GM21737 (cell line): ENCODE data around the gene ENTHD1.

Experiments
- ATAC-seq: cut with Tn5 transposase; IDR thresholded peaks from one replicate; pipeline ENCODE4 v1.9.1; 2021; ENCODE audit warnings: mild to moderate bottlenecking, moderate library complexity; ENCODE audit not compliant: unreplicated experiment

Gene ENTHD1

DNA sequence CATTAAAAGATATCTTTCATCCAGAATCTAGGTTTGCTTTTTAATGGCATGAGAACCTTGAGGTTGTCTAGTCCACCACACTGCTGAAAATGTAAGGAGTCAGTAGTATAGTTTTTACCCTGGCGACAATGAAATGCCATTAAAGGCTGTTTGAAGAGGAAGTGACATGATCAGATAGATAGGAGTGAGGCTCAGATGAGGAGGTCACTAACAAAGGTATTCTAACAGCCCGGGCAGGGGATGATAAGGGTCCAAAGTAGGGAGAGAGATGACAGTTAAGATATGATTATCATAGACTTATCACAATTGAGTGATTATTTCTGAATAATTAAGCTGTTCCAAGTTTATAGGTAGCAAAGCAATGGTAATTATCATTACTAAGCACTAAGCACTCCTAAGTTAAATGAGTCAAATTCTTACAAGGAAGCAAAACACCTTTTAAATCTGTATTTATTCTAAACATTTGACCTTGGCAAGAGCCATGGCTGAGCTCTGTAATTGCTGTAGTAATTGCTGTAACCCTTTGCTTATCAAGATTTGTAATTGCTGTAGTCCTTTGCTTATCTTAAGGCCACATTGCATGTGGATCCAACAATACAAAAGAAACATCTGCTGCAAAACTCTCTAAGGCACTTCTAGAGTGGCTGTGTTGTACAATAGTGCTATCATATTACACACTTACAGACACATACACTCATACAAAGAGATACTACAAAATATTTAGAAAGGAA lies 92.6 kb downstream of the ENTHD1 start:
- ATAC-seq: no peak

DNA sequence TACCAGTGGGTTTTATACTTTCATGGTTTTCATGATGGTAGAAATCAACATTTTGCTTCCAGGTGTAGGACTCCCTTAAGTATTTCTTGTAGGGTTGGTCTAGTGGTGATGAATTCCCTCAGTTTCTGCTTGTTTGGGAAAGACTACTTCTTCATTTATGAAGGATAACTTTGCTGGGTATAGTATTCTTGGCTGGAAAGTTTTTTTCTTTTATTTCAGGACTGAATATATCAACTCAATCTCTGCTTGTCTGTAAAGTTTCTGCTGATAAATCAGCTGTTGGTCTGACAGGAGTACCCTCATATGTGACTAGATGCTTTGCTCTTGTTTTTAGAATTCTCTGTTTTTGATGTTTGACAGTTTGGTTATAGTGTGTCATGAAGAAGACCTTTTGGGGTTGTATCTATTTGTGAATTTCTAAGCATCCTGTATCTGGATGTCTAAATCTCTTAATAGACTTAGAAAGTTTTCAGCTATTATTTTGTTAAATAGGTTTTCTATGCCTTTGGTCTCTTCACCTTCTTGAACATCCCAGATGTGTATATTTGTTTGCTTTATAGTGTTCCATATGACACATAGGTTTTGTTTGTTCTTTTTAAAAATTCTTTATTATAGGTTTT lies 95.9 kb downstream of the ENTHD1 start:
- no peak for ATAC-seq

DNA sequence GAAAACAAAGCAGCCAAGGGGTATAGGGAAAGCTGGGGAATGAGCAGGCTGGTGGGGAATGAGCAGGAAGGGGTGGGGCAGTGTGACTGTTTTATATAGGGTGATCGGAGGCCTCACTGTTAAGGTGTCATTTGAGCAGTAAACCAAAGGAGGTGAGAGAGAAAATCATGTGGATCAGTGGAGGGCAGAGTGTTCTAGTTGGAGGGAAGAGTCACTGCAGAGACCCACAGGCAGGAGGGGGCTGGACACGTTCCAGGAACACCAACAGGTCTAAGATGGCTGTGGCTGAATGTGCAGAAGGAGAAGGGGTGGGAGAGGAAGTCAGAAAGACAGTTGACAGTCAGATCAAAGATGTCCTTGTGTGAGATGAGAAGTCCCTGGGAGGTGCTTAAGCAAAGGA lies 103.8 kb downstream of the ENTHD1 start:
- no peak for ATAC-seq

DNA sequence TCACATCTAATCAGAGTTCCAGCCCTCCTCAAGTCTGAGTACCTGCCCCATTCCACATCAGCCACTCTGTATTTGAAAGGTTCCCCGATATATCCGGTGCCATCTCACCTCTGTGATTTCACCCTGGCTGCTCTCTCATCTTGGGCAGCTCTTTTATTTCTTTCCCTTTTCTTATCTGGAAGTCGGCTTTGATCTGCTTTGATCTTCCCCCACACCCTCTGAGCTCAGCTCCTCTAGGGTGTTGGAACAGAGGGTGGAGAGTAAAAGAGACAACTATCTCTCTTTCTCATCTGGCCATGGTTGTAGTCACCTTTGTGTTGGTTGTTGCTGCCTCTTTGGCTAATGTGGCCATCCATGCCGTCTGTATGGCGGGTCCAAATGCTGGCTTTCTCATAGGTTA lies 108.3 kb downstream of the ENTHD1 start:
- no peak for ATAC-seq

DNA sequence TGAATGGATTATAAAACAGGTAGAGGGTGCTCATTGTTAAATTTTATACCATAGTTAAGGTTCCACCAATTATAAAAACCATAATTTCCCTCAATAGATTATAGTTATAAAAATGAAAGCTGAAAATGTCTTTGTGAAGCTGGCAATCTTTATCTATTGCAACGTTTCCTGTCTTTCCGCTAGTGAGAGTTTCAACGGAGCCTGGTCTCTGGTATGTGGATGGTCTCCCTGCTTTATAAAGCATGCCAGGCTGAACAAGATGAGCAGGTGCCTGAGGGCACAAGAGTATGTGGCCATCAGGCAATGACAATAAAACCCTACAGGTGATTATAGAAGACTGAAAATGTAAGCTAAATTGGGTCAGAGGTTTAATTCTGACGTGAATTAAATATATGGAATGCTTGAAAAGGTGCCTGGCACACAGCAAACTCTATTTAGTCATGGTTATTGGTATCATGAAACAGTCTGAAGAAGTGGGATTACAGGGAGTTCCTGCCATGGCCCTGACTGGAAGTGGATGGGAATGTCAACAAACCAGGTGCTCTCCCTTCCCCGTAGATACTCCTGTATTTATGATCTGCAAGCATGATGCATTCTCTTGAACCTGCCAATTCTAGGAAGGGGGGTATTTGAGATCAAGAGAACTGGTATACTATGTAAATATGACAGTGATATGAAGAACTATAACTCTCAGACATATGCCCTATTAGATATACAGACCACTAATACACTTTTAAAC lies 115.7 kb downstream of the ENTHD1 start:
- ATAC-seq: no peak

DNA sequence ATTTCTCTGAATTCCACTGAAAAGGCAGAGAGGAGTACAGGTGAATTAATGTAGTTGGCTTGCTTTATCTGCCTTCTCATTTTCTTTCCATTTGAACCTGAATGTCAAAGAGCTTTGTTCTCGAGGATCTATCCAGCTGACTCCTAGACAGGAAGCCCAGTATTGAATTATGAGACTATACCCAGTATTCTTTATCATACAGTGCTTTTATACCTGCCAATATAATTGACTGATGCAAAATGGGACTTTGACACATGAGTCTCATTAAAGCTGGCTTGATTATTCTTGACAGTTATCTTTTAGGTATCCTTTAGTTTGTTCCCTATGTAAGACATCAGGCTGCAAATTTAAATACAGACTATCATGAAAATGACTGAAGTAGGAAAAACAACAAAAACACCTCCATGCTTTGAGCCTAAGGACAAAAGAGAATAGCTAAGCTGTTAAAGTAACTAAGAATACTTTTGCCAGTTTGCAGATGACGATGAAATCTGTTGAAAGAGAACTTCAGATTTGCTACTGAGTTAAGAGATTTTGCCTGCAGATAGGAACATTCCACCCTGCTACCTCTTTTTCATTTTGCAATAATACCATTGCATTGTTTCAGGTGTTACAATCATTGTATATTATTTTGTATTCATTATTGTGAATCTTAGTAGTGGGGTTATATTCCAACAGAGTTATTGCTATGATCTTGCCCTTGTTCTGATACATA lies 117.1 kb downstream of the ENTHD1 start:
- ATAC-seq: no peak

DNA sequence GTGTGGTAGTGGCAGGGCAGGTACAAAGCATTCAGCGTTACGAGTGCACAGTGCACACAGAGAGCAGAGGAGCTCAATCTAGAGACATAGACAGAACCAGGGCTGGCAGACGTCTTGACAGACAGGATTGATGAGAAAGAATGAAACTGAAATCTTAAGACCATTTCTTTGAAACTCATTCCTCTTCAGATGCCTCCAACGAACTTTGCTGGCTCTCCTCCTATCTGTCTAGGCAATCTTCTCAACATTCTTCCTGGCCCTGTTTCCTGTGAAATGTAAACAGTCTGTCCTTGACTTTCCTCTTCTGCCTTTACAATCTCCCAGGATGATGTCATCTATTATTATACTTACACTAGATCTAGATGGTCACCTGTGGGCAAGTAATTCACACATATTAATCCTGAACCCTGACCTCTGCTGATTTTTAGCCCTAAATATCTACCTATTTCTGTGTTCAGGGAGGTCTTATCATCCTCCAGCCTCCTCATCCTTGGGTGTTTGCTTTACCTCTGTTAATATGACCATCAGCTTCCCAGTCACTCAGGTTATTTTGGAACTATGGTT lies 119.5 kb downstream of the ENTHD1 start:
- ATAC-seq: peak; percentile 79

DNA sequence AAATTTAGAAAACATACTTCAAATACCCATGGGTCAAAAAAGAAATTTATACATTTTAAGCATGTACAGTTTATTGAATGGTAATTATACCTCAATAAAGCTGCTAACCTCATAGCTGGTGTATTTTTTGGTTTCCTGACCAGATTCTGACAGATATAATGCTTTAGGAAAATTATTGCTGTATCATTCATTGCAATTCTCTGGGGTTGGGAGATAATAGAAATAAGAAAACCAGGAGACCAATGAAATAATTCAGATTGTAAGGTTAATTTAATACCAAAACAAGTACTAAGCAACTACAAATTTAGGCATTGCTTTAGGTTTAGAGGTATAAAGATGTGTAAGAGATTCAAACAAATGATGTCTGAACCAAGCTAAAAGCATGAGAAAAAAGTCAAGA lies 120.1 kb downstream of the ENTHD1 start:
- no peak for ATAC-seq

DNA sequence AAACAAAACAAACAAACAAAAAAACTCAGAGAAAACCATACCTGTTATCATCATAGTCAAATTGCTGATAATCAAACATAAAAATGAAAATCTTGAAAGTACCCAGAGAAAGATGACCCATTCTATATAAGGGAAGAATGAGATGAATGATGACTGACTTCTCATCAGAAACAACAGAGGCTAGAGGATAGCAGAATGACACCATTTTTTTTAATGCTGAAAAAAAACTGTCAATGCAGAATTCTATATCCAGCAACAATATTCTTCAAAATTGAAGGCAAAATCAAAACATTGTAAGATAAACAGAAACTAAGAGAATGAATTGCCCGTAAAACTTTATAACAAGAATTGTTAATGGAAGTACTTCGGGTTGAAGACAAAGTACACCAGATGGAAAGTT lies 122.1 kb downstream of the ENTHD1 start:
- no peak for ATAC-seq

DNA sequence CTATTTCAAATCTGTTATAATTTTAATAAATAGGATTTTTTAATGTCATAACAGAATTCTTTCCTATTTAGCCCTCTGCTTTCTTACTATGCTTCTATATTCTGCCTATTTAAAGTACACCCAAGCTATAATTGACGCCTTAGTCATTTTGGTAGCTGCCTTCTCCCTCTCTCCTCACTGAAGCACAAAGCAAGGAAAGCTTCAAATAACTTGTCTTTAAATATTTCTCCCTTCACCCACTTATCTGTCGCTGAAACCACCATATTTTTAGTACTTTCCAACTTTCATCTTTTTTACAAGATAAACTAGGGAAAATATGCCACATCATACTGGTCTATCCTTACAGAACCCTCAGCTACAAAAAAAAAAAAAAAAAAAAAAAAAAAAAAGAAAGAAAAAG lies 127.9 kb downstream of the ENTHD1 start:
- ATAC-seq: no peak

DNA sequence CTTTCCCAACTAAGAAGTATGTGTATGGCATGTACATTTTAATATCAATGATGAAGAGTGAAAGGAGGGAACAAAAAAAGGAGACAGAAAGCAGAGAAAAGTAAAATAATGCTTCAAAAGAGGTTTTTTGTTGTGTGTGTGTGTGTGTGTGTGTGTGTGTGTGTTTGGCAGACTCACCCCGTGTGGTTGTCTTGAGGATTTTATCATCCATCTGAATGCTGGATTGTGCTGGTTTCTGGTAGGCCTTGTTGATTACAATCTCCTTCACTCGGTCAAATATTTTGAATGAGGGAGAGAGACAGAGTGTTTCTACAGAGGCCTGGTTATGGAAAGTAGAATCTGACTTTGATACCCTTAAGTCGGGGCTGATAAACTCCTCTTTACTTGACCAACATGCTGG lies 128.5 kb downstream of the ENTHD1 start:
- ATAC-seq: no peak

DNA sequence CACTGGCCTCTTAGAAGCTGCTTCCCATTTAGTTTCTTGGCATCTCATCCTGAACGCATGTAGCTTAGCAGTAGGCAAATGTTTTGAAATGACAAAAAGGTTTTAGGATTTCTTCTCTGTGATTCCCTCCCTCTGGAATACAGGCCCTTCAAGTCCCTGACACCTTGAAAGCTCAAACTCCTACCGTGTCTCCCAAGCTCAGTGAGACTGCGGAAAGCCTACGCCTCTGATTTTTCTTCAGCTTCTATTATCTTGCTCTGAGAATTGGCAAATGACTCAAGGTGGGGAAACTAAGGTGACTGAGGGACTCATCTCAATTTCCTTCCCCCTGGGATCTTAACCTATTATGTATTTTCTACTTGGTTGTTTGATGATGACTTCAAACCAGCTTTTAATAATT lies 130.3 kb downstream of the ENTHD1 start:
- no peak for ATAC-seq

DNA sequence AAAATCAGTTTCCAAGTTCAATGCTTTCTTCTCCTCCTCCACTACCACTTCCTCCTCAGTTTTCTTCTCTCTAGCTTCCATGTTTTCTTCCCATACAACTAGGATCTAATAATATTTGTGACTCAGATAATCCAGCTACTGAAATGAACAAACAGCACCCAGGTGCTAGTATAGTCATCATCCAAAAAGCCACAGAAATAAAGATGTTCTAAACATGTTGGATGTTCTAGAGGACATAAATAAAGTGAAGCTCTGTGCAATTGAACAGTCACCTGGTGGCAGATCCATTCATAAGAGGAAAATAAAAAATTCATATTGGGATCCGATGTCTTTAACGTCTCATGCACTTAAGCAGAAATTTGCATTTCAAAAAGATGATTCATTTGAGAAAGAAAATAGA lies 142.8 kb downstream of the ENTHD1 start:
- ATAC-seq: no peak

DNA sequence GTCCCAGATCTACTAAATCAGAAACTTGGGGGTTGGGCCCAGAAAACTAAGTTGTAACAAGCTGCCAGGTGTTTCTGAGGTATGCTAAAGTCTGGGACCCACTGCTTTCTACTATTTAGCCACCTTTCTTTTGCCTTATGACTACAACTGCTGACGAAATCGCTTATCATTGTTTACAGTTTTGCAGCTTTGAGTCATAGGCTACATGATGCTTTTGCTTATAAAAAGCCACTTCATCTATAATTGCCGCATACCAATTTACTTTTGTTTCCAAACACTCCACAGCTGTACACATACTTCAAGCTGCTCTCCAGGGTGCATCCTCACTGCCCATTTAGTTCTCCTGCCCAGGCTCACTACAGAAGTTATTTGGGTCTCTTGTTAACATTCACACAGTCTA lies 144.7 kb downstream of the ENTHD1 start:
- ATAC-seq: no peak

DNA sequence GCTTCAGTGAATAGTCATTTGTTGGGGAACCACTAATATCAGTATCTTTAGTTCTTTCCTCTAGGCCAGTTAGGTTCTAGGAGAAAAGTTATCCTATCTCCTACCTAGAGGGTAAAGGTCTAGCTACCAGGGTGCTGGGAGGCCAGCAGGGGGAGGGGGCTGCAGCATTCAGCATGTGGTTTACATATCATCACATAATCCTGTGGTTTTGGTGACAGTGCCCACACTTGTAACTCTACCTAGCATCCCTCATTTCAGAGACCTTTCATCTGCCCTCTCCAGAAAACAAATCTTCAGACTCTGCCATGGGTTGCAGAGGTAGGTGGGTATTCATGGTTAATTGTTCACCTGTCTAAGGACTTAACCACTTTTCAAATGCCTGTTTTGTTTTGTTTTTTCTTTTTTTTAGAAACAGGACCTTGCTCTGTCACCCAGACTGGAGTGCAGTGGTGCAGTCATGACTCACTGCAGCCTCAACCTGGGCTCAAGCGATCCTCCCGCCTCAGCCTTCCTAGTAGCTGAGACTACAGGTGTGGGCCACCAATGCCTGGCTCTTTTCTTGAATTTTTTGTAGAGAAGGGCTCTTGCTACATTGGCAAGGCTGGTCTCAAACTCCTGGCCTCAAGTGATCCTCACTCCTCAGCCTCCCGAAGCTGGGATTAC lies 146.8 kb downstream of the ENTHD1 start:
- no peak for ATAC-seq

DNA sequence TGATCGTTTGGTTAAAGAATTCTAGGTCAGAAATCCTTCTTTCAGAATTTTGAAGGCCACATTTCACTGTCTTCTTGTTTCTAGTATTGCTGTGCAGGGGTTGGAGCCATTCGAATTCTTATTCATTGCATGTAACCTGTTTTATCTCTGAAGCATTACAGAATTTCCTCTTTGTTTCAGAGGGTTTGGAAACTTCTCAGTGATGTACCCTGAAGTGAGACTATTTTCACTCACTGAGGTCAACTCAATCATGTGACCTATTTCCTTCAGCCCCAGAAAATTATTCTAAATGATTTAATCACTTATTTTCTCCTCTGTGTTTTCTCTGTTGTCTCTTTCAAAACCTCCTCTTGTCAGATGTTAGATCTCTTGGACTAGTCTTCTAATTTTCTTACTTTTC lies 147.8 kb downstream of the ENTHD1 start:
- ATAC-seq: no peak

DNA sequence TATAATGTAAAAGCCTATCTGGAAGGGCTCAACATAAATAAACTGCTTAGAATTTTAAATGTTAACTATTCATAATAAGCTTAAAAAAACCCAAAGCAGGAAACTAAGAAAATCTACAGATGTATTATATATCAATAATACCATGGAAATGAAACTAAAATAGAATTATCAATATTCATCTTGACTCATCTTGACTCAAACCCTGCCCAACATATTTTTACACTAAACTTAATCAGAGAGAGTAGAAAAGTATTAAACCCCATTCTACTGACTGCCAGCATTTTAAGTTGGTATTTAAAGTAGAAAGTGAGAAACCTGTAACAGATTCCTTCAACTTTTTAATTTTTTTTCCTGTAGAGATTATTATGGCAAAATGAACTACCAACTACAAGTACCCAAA lies 149.2 kb downstream of the ENTHD1 start:
- no peak for ATAC-seq

DNA sequence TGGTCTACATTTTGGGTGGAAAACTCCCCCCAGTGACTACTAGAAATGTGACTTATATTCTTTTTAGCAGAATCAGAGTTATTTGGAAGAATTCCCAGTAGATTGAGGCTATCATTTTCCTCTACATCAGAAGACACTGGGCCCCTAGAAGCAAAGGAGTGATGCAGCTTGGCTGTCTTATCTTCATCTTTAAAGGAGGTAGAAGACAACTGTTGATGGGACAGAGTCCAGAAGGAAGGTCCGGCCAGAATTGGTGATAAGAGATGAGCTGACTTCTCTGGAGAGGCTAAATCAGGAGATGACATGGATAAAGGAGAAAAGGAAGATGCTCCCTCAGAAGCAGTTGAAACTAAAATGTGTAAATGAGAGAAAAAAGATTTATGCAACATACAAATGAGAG lies 149.6 kb downstream of the ENTHD1 start:
- no peak for ATAC-seq

DNA sequence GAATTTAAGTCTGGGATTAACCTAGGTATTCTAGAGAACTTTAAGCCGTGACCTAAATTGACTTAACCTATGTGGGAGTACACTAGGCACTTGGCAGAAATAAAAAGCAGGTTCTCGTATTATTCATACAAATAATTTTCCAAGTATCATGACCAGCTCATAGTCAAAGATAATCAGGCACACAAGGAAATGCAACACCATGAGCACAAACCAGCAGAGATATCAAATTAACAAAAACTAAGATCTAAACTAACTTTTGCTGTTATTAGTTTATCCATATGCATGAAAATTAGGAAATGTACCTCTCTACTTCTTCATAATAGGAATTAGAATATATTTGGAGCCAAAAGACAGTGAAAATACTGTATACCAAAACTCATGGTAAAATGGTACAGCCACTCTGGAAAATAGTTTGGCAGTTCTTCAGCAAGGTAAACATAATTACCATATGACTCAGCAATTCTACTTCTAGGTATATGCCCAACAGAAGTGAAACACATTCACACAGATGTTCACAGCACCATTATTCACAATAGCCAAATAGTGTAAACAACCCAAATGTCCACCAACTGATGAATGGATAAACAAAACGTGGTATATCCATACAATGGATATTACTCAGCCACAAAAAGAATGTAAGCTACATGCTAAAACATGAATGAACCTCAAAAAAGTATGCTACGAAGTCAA lies 154.1 kb downstream of the ENTHD1 start:
- no peak for ATAC-seq

DNA sequence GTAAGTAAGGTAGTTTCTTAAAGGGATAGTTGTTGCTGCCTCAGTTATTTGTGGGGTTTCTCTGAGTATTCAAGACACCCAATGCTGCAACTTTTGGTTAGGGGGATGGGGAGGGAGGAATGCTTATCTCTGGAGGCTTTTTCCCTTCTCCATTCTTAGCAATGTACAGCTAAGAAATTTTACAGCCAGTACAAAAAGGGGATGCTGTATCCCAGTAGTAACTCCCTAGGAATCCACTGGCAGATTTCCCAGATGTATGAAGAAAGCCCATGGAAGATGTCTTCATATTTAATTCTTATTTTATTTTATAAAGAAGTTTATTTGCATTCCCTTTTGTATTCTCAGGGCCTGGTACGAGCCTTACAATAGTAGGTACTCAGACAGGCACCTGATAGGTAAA lies 154.8 kb downstream of the ENTHD1 start:
- ATAC-seq: no peak
